ENCODE data around the gene CLEC2L. TPM values are rescaled to one million over a fixed set of nuclear protein-coding genes. Genes with fewer than 3 reads are reported as not detected.

CLEC2L gene
- total and polyA plus RNA-seq, 4 donors = 0.05 TPM; not detected in 3

- Histone ChIP-seq H3K27ac (ENCODE audit: low read depth in 1 of 2, low read length in 2 of 2) (no peak overlapping the region), H3K4me1 (ENCODE audit: control insufficient read depth in 4 of 4, insufficient read depth in 4 of 4, low read length in 3 of 4) (no peaks in the 10 kb centered on the region), H3K9ac (ENCODE audit: low read depth in 1 of 2, low read length in 2 of 2) (no peak overlapping the region), H3K27me3 (ENCODE audit: control insufficient read depth in 4 of 4, insufficient read depth in 4 of 4, low read length in 3 of 4) (no peaks in the 10 kb centered on the region), H3K4me3 (ENCODE audit: low read depth in 1 of 3, low read length in 3 of 3) (no peak overlapping the region), H3K36me3 (ENCODE audit: control insufficient read depth in 4 of 4, insufficient read depth in 3 of 4, low read depth in 1 of 4, low read length in 3 of 4) (no peaks in the 10 kb centered on the region), H3K9me3 (ENCODE audit: control insufficient read depth in 4 of 4, low read length in 3 of 4) (no peaks in the 10 kb centered on the region)
- no peak for DNase-seq (ENCODE audit: low spot score)
- TF ChIP-seq YY1 (IDR thresholded peaks at IDR 0.05) (no peak), HNF4G (IDR thresholded peaks at IDR 0.05) (no peak), RXRA (IDR thresholded peaks at IDR 0.05) (no peak), SP1 (IDR thresholded peaks at IDR 0.05) (no peak), FOXA2 (IDR thresholded peaks at IDR 0.05) (no peak), MAX (IDR thresholded peaks at IDR 0.05) (no peak), EGR1 (IDR thresholded peaks at IDR 0.05; ENCODE audit: low read depth in 2 of 2) (no peak), RAD21 (IDR thresholded peaks at IDR 0.05) (no peak), FOXA1 (IDR thresholded peaks at IDR 0.05) (no peak), REST (IDR thresholded peaks at IDR 0.05) (no peak), NR2F2 (IDR thresholded peaks at IDR 0.05) (no peak), TAF1 (conservative IDR thresholded peaks at IDR 0.05) (no peak), ATF3 (IDR thresholded peaks at IDR 0.05) (no peak), JUND (IDR thresholded peaks at IDR 0.05) (no peak), HNF4A (conservative IDR thresholded peaks at IDR 0.05) (no peak), GABPA (IDR thresholded peaks at IDR 0.05 in 1 of 2, conservative IDR thresholded peaks at IDR 0.05 in 1 of 2) (no peak), ZBTB33 (IDR thresholded peaks at IDR 0.05) (no peak), CTCF (IDR thresholded peaks at IDR 0.05; ENCODE audit: low read depth, low read length, missing input control) (no peak)
- WGBS = 70% methylated on average over 8 of the region's 8 CpGs
These were observed 34.5 kb downstream of the CLEC2L start for GRCh38 chr7:139557857-139558581.

All from liver (tissue), 9 donors.